SK-N-DZ (cell line): Measurements from ENCODE around the gene TOX2.

Experiments used
- DNase-seq: peaks from one replicate; pipeline ENCODE4 v3.0.0-alpha.2; 2015; ENCODE audit warnings: low spot score

Gene TOX2

GRCh38 chr20:44075191-44075949, 160.7 kb downstream of the TOX2 start:
- DNase-seq, result no peak

GRCh38 chr20:44075950-44076232, 161.2 kb downstream of the TOX2 start:
- DNase-seq, result no peak

GRCh38 chr20:44079291-44079690, 164.6 kb downstream of the TOX2 start:
- DNase-seq, result no peak

- no peak for DNase-seq
Measured at GRCh38 chr20:44080064-44080463, 165.4 kb downstream of the TOX2 start.

GRCh38 chr20:44080646-44081267, 166.1 kb downstream of the TOX2 start:
- peak; percentile 79 for DNase-seq

- DNase-seq, result no peak
Measured at GRCh38 chr20:44081476-44081875, 166.8 kb downstream of the TOX2 start.

- no peak for DNase-seq
Measured at GRCh38 chr20:44081888-44082287, 167.2 kb downstream of the TOX2 start.

- no peak for DNase-seq
Measured at GRCh38 chr20:44083220-44083933, 168.7 kb downstream of the TOX2 start.

- DNase-seq, result no peak
Measured at GRCh38 chr20:44084439-44084838, 169.8 kb downstream of the TOX2 start.

- no peak for DNase-seq
Measured at GRCh38 chr20:44084891-44085290, 170.2 kb downstream of the TOX2 start.

GRCh38 chr20:44085616-44086434, 171.2 kb downstream of the TOX2 start:
- no peak for DNase-seq

GRCh38 chr20:44087051-44087856, 172.6 kb downstream of the TOX2 start:
- DNase-seq, result no peak

GRCh38 chr20:44087857-44088120, 173.1 kb downstream of the TOX2 start:
- DNase-seq, result no peak

- DNase-seq, result peak; percentile 76
Measured at GRCh38 chr20:44089987-44090674, 175.5 kb downstream of the TOX2 start.

- DNase-seq, result no peak
Measured at GRCh38 chr20:44091026-44091425, 176.4 kb downstream of the TOX2 start.

GRCh38 chr20:44092551-44093248, 178.0 kb downstream of the TOX2 start:
- DNase-seq, result no peak

GRCh38 chr20:44093249-44093582, 178.6 kb downstream of the TOX2 start:
- DNase-seq, result no peak

GRCh38 chr20:44095831-44096230, 181.2 kb downstream of the TOX2 start:
- DNase-seq, result no peak

- DNase-seq, result no peak
Measured at GRCh38 chr20:44097521-44098255, 183.0 kb downstream of the TOX2 start.

GRCh38 chr20:44098256-44098630, 183.6 kb downstream of the TOX2 start:
- DNase-seq, result no peak
